ENCODE data around the gene MAGI1.

MAGI1 gene

DNA sequence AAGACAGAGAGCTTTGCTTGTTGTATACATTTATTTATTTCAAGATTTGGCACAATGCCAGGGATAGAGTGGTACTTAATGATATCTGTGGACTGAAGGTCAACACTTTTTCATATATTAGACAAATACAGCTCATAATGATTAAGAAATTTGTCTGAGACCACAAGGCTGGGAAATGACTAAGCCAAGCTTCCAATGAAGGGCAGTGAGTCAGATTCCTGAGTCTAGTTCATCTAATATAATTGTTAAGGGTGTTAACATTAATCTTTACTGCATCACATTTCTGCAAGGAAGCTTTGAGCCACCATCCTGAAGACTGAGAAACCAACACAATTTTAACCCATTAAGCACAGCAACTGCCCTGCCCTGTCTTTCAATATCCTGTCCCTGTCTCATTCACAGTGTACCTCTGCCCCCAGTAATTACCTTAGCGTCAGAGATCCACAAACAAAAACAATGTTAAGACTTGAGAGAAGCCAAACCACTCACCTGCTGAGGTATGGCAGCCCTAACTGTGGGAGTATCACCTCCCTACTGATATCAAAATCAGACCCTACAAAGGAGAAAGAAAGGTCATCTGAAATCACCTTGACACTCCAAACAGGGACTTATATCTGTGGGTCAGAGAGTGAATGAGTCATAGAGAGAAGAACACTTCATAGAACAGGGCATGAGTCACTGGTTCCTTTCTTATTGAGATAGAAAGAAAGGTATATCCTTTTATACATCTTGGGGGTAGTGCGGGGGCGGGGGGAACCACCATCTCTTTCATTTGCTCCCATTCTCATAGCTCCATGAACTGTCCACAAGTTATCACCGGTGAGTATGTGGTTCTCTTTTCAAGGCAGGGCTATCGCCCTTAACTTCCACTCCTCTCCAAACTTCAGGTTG, 74.7 kb downstream of the MAGI1 start:
- no peak for DNase-seq (ENCODE audit: extremely low read depth, low read depth)
- no peak for TF ChIP-seq CTCF (IDR thresholded peaks at IDR 0.05; ENCODE audit: low read depth, low read length)

- no peak for TF ChIP-seq CTCF (IDR thresholded peaks at IDR 0.05; ENCODE audit: low read depth, low read length)
- DNase-seq (ENCODE audit: extremely low read depth, low read depth), result no peak
Observed at GRCh38 chr3:65961733-65962132, 77.0 kb downstream of the MAGI1 start.

DNA sequence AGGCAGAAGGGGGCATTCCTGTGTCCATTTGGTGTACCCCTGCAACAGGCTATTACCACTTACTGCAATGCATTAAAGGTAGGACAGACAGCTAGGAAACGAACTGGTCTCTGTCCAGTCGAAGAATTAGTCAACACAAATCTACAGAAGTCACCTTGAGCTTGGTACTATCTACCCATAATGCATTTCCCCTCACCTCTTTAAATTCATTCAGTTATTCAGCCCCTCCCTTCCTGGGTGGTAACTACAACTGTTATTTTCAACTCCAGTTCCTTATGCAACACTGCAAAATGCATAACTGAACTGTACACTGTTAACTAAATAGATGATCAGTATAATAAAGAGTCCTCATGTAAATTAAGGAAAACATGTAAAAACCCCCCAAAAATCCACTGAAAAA, 77.6 kb downstream of the MAGI1 start:
- DNase-seq (ENCODE audit: extremely low read depth, low read depth), result no peak
- TF ChIP-seq CTCF (IDR thresholded peaks at IDR 0.05; ENCODE audit: low read depth, low read length), result no peak

DNA sequence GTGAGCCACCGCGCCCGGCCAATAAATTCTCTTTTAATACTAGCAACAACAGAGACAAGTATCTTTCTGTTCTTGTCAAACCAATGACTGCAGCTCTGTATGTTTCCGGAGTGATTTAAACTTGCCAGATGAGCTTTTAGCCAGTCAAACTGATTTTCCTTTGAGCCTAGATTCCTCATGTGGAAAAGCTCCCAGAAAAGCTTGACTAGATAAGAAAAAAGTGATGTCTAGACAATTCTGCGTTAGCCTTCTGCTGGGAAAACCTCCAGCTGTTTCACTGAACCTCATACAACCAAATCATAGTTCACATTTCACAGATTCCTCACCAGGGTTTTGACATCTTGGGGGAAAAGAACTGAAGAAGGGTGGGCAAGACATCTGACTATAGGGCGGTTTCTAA, 78.6 kb downstream of the MAGI1 start:
- TF ChIP-seq CTCF (IDR thresholded peaks at IDR 0.05; ENCODE audit: low read depth, low read length), result no peak
- no peak for DNase-seq (ENCODE audit: extremely low read depth, low read depth)

GRCh38 chr3:65958216-65958615, 80.5 kb downstream of the MAGI1 start:
- DNase-seq (ENCODE audit: extremely low read depth, low read depth), result no peak
- no peak for TF ChIP-seq CTCF (IDR thresholded peaks at IDR 0.05; ENCODE audit: low read depth, low read length)

DNA sequence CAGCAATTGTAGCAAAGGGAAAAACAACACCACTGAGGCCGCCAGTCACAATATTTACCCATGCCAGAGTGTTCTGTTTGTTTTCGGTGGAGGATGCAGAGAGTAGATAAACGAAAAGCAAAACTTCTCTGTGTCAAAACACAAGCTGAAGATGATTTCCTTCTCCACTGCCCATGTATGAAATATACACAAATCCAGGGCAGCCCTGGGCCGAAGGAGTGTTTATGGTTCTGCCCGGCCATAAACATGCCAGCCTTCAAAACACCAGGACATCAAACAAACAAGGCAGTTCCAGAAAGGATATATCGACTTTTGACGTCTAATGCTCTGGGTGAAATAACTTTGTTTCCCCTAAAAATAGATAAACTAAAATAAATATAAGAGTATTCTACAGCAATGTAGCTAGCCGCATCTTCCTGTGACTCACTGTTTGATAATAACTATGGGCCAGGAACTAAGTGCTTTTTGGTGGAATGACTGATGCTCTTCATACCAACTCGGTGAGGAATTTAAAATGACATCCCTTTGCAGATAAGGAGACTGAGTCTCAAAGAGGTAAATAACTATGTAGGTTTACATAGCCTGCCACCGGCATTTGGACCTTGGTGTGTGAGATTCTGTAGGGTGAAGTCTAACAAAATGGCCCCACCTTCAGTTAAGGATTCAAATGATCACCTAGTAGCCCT, 82.8 kb downstream of the MAGI1 start:
- no peak for DNase-seq (ENCODE audit: extremely low read depth, low read depth)
- no peak for TF ChIP-seq CTCF (IDR thresholded peaks at IDR 0.05; ENCODE audit: low read depth, low read length)
